GM23248 (cell line): Measurements from ENCODE around the gene ADK.

Experiments
- EZH2 ChIP-seq: fragments of 200-600 bp; sonication (generic); IDR thresholded peaks from 2 replicates; pipeline ENCODE4 v1.6.1; 2018; ENCODE audit warnings: antibody characterized with exemption, mild to moderate bottlenecking; ENCODE audit not compliant: insufficient read depth, poor library complexity, severe bottlenecking
- EZH2phosphoT487 ChIP-seq: fragments of 200-600 bp; sonication (generic); IDR thresholded peaks from 2 replicates; pipeline ENCODE4 v1.6.1; 2018; ENCODE audit warnings: antibody characterized with exemption, moderate library complexity, mild to moderate bottlenecking, low read depth; ENCODE audit not compliant: insufficient read depth

DNA sequence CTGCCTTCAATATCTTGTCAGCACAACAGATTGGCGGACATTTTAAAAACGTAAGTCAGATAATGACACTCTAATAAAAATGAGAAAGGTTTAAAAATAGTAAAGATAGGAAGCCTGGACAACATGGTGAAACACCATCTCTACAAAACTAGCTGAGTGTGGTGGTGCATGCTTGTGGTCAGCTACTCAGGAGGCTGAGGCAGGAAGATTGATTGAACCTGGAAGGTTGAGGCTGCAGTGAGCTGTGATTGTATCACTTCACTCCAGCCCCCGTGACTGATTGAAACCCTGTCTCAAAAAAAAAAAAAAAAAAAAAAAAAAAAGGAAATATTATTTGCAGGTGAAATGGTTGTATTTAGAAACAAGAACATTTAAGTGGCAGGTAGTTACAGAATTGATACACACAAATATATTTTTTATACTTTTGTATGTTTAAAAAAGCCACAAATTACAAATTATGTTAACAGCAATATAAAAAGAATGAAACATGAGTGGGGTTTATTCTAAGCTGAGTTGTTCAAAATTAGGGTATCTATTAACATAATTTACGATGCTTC, 141.9 kb downstream of the ADK start:
- TF ChIP-seq EZH2 (no peak), EZH2phosphoT487 (no peak)
